GM18517 (cell line): ENCODE measurements around the gene ARHGDIA.
A peak's percentile ranks its signal among the peaks of the same experiment; 100 is the strongest.

Experiments
- ATAC-seq: cut with Tn5 transposase; IDR thresholded peaks from one replicate; pipeline ENCODE4 v1.9.1; 2021; ENCODE audit warnings: mild to moderate bottlenecking, moderate library complexity; ENCODE audit not compliant: unreplicated experiment

The ARHGDIA gene

DNA sequence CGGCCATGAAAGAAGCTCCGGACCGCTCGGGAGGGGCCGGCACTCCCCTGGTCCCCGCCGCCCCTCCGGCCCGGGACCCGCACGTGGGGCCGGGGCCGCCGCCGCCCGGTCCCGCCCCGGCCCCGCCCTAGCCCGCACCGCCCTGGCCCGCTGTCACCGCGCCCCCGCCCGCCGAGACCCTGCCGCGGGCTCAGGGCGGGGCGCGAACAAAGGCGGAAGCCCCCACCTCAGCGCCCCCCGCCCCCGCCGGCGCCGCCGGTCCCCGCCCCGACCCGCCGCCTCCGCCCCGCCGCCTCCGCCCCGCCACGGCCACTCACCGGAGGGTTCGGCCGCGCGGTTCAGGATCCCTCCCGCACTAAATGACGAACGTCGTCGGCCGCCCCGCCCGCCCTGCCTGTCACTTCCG lies at the start of gene ARHGDIA:
ARHGDIA (minus strand) TSS at position 357 of the 406 bp plus-strand sequence. CDS start 1,407 bp downstream, outside the sequence.
- no peak for ATAC-seq

DNA sequence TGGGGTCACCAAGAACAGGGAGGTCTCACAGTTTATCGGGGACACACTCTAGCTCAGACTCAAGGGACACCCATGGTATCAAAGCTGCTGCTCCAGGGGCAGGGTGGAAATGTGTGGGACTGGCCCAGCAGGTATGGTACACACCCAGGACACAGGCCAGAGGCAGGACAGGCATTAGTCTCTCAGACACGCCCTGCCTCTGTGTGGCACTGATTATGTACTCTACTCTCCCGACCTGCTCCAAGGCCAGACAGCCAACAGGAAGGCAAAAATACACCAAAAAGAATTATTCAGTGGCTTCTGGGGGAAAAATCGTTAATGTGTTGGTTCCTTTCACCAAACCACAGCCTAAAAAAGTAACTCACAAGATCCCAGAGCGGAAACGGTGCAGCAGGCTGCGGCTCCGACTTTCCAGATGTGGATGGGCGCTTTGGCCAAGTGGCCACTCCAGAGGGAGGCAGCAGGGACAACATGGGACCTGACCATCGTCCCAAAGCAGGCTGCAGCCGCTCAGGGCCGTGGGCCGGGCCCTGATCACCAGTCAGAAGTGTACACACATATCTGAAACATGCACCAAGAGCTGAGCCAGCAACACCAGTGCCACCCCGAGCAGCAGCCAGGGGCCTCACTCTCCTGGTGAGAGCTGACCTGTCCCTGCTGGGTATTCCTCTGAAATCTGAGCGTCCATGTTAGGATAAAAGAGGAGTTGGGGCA lies 47.9 kb upstream of the ARHGDIA start:
- no peak for ATAC-seq

DNA sequence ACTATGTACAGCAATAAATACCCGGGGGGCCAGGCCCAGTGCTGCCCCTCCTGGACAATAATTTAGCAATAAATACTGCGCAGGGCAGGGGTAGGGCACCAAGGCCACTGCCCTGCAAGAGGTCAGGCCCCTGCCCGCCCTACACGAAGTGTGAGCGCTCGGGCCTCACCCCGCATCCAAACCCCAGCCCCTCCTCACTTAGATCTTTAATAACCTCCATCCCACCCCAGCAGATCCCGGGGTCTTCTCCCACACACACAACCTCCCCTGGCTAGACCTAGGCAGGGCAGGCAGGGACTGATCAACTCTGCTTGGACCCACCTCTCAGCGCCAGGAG lies 47.2 kb upstream of the ARHGDIA start:
- ATAC-seq = peak; percentile 31

DNA sequence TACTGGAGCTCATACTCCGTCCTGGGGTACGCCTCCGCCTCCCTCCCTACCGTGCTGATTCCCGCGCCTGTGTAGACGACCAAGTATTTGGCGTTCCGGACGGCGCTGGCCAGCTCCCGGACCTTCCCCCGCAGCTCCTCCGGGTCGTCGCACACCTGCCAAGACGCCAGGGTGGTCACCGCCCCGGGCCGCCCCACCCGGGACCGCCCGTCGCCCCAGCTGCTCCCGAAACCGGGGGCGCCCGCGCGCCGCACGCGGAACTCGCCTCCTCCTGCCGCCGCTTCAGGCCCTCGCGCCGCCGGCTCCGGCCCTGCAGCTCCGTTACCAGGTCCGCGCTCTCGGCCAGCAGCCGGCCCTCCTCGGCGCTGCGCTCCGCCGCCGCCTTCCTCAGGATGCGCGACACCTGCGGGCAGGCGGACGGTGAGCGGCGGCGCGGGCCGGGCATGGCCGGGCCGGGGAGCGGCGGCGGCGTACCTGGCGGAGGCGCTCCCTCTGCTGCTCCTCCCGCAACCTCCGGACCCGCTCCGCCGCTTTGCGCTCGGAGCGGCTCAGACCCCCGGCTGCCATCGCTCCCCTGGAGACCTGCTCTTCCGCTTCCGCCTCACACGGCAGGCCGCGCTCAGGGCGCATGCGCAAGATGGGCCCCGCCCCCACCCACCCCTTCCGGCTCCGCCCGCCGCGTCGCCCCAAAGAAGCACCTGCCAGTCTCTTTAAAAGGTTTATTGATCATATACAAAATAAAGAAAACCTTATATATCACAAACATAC lies 46.6 kb upstream of the ARHGDIA start, which contains the start of gene SIRT7:
SIRT7 (minus strand) TSS at position 612 of the 768 bp plus-strand sequence; CDS start at position 567, 45 bp downstream.
- peak; percentile 63 for ATAC-seq

DNA sequence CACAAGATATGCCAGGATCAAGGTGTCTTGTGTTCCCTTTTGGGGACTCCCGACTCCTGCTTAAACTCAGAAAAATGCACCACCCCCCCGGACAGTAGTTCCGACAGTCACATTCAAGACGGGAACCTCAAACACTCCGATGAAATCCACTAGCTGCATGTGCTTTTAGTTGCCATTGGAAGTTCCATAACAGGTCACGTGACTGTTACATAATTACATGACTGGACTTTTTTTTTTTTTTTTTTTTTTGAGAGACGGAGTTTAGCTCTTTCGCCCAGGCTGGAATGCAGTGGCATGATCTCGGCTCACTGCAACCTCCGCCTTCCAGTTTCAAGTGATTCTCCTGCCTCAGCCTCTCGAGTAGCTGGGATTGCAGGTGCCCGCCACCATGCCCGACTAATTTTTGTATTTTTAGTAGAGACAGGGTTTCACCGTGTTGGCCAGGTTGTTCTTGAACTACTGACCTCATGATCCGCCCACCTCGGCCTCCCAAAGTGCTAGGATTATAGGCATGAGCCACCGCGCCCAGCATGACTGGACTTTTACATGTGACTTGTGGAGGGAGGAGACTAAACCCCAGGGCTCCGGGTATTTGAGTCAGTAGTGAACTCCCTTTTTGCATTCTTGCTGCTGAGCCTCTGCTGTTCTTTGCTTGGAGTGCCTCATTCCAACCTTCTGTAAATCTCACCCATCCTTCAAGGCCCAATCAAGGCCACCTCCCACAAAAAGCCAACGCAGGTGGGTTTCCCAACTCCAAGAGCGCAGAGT lies 45.3 kb upstream of the ARHGDIA start:
- ATAC-seq = no peak

DNA sequence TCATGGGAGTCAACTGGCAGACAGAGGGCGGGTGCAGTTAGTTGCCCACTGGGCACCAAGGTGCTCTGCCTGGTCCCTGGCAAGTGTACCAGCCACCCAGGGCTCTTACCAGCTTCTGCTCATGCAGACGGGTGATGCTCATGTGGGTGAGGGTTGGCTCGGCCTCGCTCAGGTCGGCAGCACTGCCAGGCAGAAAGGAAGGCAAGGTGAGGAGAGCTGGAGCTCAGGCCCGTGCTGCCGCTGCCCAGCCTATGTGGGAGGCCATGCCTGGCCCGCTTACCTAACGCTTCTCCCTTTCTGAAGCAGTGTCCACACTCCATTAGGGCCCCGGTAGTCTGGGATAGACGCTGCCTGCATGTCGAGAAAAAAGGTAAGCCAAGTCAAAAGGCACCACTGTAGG lies 44.2 kb upstream of the ARHGDIA start:
- no peak for ATAC-seq

DNA sequence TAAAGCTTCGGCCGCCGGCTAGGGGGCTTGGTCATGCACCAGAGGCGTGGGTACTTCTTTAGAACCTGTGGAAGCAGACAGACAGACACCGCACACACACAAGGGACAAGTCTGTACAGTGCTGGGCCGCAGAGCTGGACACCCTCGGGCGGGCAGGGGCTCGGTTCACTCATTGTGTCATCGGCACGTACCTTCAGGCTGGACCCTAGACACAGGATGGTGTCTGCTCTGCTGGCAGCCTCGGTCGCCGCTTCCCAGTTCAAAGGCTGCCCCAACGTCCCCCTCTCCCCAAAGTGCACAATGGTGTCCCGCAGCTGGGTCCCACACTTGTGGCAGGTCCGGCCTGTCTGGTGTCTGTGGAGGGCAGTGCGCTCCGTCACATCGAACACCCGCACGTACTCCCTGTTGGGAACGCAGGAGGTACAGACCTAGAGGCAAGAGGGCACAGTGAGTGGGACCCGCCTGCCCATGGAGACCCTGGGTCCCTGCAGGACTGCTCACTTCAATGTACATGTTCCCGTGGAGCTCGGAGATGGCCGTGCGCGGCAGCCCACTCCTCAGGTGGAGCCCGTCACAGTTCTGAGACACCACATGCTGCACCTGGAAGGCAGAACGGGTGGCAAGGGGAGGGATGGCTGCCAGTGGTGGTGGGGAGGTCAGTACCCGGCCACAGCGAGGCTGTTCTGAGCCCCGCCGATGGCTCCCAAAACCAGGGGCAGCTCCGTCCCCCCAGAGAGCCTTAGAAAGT lies 43.1 kb upstream of the ARHGDIA start:
- ATAC-seq = no peak

DNA sequence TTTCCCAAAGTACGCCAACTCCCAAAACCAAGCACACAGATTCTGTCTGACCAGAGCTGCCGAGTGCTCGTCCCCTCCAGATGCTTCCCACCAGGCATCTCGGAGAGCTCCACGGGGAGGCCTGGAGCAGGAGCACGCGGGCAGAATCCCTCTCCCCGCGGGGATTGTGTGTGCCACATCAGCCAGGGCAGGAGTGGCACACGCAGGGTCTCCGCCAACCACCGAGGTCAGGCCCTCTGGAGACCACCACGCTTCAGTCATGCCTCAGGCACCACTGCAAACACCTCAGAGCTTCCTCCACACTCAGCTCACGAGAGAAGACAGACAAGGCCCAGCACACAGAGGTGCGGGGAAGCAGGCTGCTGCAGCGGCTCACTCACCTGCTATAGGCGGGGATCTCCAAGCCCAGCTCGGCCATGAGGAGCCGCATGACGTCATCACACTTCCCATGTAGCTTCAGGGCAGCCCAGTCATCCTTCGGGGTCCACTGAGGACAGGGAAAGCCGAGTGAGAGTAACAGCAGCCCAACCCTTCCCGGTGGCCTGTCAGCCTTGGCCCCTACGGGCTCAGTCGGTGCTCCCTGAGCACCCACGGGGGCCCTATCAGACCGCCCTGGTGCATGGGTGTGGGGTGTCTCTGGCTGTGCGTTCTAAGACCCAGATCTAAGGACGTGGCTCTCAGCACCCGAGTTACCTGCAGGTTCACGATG lies 42.4 kb upstream of the ARHGDIA start:
- no peak for ATAC-seq

DNA sequence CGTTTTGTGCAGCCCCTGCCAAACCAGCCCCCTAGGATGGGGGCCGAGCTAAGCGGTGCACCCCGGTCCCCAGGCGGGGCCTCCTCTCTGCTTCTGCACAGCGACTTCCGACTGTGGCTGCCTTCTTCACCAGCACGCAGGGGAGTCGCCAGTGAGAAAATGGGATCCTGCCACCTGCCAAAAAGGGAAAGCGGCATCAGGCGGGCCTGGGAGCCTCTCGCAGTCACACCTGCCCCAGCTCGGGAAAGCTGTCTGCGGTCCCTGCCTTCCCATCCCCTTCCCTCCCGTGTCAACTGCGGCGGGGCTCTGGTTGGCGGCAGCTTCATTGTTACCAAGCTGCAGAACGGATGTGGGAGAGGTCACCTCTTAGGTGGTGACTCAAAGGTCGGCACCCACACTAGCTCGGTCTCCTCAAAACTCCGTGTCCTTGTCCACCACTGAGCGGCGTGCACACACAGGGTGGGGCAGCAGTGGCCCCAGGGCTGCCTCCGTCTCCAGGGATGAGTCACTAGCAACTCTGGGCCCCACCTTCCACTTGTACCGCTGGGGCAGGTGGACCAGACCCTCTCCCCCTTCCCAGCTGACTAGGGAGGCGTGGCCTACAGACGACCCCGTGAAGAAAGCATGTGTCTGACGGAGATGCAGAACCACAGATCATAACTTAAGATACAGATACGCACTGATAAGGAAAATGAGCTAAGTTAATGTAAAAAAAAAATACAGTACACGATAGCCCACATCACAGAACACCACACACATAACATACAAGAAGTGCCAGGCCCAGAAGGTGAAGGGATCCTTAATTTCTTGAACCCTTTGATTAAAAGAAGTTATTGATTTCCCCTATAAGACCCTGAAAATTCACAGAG lies 41.5 kb upstream of the ARHGDIA start:
- no peak for ATAC-seq

DNA sequence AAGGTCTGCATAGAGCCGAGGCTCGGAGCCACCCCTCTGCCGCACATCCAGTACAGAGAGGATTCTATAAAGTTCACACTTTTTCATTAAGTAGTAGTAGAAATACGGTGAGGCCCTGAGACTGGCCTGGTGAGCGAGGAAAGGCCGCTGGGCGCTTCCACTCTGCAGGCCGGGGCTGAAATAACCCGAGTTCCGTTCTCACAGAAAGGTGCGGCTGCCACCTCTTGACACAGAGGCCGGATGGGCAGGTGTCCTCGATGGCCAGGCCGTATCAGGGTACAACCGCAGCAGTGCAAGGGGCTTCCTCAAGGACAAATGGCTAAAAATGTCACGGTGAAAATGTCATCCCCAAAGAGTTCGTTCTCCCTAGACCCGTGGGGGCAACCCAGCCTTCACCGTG lies 40.8 kb upstream of the ARHGDIA start:
- ATAC-seq = no peak

DNA sequence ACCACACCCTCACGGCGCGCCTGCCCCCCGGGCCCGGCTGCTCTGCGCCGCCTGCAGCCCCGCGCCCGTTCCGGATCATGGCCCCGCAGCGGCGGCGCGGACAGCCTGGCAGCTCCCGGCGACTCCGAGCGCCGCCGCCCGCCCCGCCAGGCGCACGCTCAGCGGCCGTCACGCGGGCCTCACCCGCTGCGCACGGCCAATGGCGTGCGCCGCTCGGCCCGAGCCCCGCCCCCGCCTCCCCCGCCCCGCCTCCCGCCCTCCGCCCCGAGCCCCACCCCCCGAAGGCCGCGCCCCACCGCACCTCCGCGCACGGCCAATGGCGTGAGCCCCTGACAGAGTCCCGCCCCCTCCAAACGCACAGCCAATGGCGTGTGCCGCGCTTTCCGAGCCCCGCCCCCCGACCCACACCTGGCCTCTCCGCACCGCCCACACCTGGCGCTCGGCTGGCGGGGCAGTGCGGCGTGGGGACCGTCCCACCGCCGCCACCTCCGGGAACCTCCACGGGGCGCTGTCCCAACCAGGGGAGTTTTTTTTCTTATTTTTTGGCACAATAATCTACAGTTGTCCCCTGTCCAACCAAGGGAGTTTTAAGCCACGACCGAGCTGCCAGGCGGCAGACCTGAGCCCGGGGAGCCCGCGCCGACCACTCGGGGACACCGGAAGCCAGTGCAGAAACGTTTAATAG lies 40.3 kb upstream of the ARHGDIA start, which contains the start of gene PCYT2:
PCYT2 (minus strand) TSS at position 123 of the 685 bp plus-strand sequence; CDS start at position 79, 44 bp downstream.
- peak; percentile 43 for ATAC-seq

DNA sequence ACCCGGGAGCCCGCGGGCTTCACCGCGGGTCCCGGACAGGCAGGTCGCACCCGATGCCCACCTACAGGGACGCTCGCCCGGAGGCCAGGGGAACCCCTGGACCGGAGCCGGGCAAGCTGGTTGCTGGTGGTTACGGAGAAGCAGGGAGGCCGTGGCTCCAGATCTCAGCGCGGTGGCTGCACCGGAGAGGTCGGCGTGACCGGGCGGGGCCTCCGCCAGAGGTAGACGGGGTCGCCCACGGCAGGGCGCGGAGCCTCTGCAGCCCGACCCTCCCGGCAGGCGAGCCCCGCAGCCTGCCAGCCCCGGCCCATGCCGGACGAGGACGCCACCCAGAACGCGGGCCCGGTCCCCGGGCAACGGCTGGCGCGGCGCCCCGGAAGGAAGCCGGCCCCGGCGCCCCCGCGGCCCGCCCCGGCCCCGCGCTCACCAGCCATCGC lies 39.7 kb upstream of the ARHGDIA start:
- ATAC-seq = peak; percentile 38

DNA sequence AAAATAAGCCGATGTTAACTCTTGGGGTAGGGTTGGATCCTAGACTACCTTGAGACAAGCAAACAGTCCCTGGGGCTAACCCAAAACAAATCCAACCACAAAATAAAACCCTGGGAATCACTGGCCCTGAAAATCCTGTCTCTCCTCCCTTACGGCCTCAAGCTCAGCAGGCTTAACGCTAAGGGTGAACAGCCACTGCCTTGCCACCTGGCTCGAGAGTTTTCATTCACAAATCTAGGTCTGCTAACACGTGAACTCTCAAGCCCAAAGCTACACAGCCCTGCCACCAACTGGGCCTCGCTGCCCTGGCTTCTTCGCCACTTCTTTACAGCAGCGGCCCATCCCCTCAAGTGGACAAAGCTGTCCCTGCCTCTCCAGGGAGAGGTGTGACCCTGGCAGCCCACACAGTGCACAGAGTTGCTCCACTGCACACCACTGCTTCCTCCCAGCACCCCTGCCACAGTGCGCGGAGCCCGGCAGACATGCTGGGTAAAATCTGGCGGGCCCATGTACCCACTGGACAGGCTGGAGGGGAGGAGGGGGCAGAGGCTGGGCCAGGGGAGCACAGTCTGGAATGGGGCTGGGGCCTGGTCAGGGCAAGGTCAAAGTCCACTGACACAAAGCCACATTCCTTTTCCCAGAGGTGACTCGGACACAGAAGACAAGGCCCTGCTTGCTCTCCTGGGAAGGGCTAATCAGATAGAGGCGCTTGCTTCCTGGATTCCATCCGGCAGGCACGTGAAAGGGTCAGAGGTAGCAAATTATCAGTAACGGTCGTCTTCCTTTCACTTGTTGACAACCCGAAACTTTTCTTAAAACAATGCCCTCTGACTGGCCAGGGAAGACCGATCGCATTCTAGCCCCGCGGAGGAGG lies 39.1 kb upstream of the ARHGDIA start:
- ATAC-seq = no peak

DNA sequence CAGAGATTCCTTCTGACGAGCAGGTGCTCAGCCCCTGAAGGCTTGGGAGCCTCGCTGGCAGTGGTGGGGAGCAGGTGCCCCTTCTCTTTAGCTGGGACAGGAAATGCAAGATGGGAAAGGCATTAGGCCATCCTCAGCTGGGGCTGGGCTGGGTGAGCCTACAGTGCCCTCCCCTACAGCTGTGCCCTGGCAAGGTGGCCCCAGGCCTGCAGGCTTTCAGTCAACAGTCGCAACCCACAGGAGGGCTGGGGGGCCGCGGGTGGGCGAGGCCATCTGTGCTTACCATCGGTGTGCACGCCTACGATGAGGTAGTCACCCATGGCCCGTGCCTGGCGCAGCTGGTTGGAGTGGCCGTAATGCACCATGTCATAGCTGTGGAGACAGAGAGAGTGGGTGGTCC lies 38.1 kb upstream of the ARHGDIA start:
- no peak for ATAC-seq

DNA sequence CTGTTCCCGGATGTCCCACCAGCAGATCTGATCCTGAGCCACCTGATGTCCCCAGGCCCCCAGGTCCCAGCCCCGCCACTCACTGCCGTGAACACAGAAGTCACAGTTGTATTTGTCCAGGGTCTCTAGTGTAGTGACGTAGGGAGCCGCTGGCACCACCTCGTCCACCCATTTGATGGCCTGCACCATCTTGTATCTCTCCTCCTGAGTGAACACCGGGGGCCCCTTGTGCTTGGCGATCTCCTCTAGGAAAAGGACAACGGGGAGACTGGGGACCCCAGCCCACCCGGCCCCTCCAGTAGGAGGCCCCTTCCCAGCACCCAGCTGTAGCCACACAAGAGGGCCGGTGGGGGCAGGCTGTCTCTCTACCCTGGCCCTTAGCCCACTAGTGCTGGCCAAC lies 37.7 kb upstream of the ARHGDIA start:
- ATAC-seq = no peak

DNA sequence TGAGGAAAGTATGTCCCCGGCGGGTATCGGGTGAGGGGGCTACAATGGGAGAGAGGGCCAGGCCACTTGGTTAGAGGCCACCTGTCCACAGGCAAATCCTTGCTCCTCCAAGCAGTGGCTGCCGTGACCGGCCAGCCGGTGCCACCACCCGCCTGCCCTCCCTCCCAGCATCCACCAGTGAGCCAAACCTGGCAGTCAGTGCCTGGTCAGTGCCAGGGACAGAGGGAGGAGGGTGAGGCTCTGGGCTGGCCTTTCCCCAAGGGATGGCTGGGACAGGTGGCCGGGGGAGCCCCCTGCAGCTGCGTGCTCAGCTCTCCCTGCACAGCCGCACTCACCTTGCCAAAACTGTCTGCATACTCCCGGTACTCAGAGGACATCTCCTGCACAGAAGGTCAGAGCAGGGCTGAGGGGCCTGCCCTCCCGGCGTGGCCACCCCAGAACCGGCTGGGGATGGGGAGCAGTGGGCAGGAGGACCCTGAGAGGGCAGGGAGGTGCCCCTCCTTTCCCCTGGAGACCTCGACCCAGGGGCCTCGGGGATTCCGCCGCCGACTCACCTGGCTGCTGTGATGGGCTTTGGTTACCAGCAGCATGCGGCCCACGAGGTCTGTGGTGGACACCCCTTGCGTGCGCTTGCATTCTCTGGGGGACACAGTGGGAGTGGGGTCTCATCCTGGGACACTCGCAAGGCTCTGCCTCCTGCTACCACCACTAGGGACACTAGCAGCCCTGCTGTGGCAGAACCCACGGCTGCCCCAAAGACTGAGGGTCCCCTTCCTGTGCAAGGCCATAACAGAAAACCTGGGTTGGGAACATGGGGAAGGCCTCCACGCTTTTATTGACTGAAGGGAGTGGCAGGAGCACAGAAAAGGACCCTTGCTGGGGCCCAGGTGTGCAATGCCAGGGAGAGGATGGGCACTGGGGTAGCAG lies 36.3 kb upstream of the ARHGDIA start:
- ATAC-seq = no peak
